Prostate gland (tissue), 2 donors: ENCODE measurements around the gene IER3IP1.

ENCODE experiments used
- CTCF ChIP-seq, 4 experiments: fragments of 200-600 bp in 2 of 4; fragments of 450-650 bp in 2 of 4; sonication (generic) in 2 of 4; IDR thresholded peaks; 1 replicate in 3 of 4; 2 replicates in 1 of 4; pipeline ENCODE4 v1.5.1; 2016 to 2019; ENCODE audit warnings: antibody characterized with exemption in 4 of 4, mild to moderate bottlenecking in 2 of 4, moderate library complexity in 2 of 4
- POLR2AphosphoS5 ChIP-seq: sonication (generic); formaldehyde crosslinking; IDR thresholded peaks from one replicate; pipeline ENCODE4 v1.6.1; 2017; ENCODE audit warnings: antibody characterized with exemption

GRCh38 chr18:47203626-47204464, 27.7 kb upstream of the IER3IP1 start:
- TF ChIP-seq POLR2AphosphoS5 (no peak), CTCF (IDR thresholded peaks at IDR 0.05) (no peak)
